Endothelial cell of umbilical vein (primary cell): Measurements from ENCODE around the gene IFIT1B. TPM values are rescaled to one million over a fixed set of nuclear protein-coding genes. Genes with fewer than 3 reads are reported as not detected.

ENCODE experiments used
- BruUV-seq: library from RNA; stranded (reverse); fragments of 400-500 nt; replicated peaks from 2 replicates; lab custom pipeline; 2021; lab: Mats Ljungman, UMichigan
- CTCF ChIA-PET: fragments of 300-600, 350-600 bp; sonication (Branson Sonifier 250); formaldehyde crosslinking; loops from one replicate; lab custom pipeline; 2021; ENCODE audit warnings: antibody characterized with exemption, inconsistent platforms; lab: Charles Lee
- POLR2A ChIA-PET: fragments of 300-600, 350-600 bp; sonication (Branson Sonifier 250); formaldehyde crosslinking; loops from one replicate; lab custom pipeline; 2021; ENCODE audit warnings: antibody characterized with exemption, inconsistent platforms; lab: Charles Lee
- DNase-seq: peaks from one replicate; pipeline ENCODE4 v3.0.0-alpha.2; 2011; ENCODE audit warnings: low read depth, low spot score
- FAIRE-seq: peaks from 2 replicates; lab custom pipeline; 2011; peaks lifted over from hg19 to GRCh38; lab: Jason Lieb, UNC
- H2AFZ ChIP-seq: 2 replicates; pipeline ENCODE4 v1.6.0; 2012; ENCODE audit warnings: low read depth, low read length, control low read depth, inconsistent platforms
- H3K27ac ChIP-seq: 2 replicates; pipeline ENCODE4 v1.5.1; 2011; ENCODE audit warnings: low read depth, mild to moderate bottlenecking, control low read depth, low read length, moderate library complexity; ENCODE audit not compliant: insufficient read depth
- H3K27me3 ChIP-seq, 2 experiments: 2 replicates each; pipeline versions ENCODE4 v1.6.0 to v1.6.1; 2011; ENCODE audit warnings: low read length in 2 of 2, mixed read lengths in 1 of 2; ENCODE audit not compliant: control insufficient read depth in 2 of 2, insufficient read depth in 2 of 2
- H3K36me3 ChIP-seq, 2 experiments: 2 replicates in 1 of 2; 3 replicates in 1 of 2; pipeline ENCODE4 v1.5.1; 2011; ENCODE audit warnings: low read length in 2 of 2, mild to moderate bottlenecking in 1 of 2, moderate library complexity in 1 of 2; ENCODE audit not compliant: control insufficient read depth in 2 of 2, insufficient read depth in 2 of 2; ENCODE audit errors: extremely low read depth in 1 of 2
- H3K4me1 ChIP-seq: 3 replicates; pipeline ENCODE4 v1.5.1; 2011; ENCODE audit warnings: mild to moderate bottlenecking, low read length; ENCODE audit not compliant: control insufficient read depth, insufficient read depth; ENCODE audit errors: extremely low read depth
- H3K4me2 ChIP-seq: 2 replicates; pipeline ENCODE4 v1.6.1; 2011; ENCODE audit warnings: low read length, control low read depth, mixed read lengths; ENCODE audit not compliant: insufficient read depth
- H3K4me3 ChIP-seq, 3 experiments: fragments of 200-600 bp in 1 of 3; sonication (generic), shearing (Covaris generic) in 1 of 3; replicated peaks in 1 of 3; 2 replicates each; pipeline ENCODE4 v1.5.1; 2011 to 2016; ENCODE audit warnings: control low read depth in 3 of 3, low read length in 3 of 3, mild to moderate bottlenecking in 2 of 3, inconsistent platforms in 1 of 3, low read depth in 1 of 3, moderate library complexity in 1 of 3; ENCODE audit not compliant: insufficient read depth in 1 of 3
- H3K79me2 ChIP-seq: 2 replicates; pipeline ENCODE4 v1.6.0; 2012; ENCODE audit warnings: low read length, inconsistent platforms; ENCODE audit not compliant: control insufficient read depth, insufficient read depth
- H3K9ac ChIP-seq: replicated peaks from 2 replicates; pipeline ENCODE3; 2011; ENCODE audit warnings: low read length, control low read depth; ENCODE audit not compliant: insufficient read depth; ENCODE audit errors: extremely low read depth
- H3K9me1 ChIP-seq: replicated peaks from 3 replicates; pipeline ENCODE4 v1.6.0; 2011; ENCODE audit warnings: mild to moderate bottlenecking, low read length; ENCODE audit not compliant: control insufficient read depth, insufficient read depth; ENCODE audit errors: extremely low read depth
- H3K9me3 ChIP-seq: replicated peaks from 2 replicates; pipeline ENCODE4 v1.5.1; 2012; ENCODE audit warnings: low read length, inconsistent platforms; ENCODE audit not compliant: control insufficient read depth, insufficient read depth
- H4K20me1 ChIP-seq: replicated peaks from 2 replicates; pipeline ENCODE3; 2011; ENCODE audit warnings: mild to moderate bottlenecking, low read length; ENCODE audit not compliant: control insufficient read depth, insufficient read depth; ENCODE audit errors: extremely low read depth
- CTCF ChIP-seq, 2 donors: IDR thresholded peaks; 1 replicate in 1 of 2; 2 replicates in 1 of 2; pipeline ENCODE4 v1.5.1; 2011; ENCODE audit warnings: low read length in 2 of 2, mild to moderate bottlenecking in 2 of 2, moderate library complexity in 2 of 2, control low read depth in 1 of 2, inconsistent platforms in 1 of 2, low read depth in 1 of 2; ENCODE audit not compliant: insufficient read depth in 1 of 2; ENCODE audit errors: extremely low read depth in 1 of 2
- EZH2 ChIP-seq: IDR thresholded peaks from 2 replicates; pipeline ENCODE4 v1.6.1; 2012; ENCODE audit warnings: borderline replicate concordance, low read depth, mild to moderate bottlenecking, moderate library complexity, low read length, inconsistent platforms; ENCODE audit not compliant: severe bottlenecking
- FOS ChIP-seq: IDR thresholded peaks from 2 replicates; pipeline ENCODE4 v1.6.1; 2011; ENCODE audit warnings: mild to moderate bottlenecking, low read length, moderate library complexity, borderline replicate concordance; ENCODE audit not compliant: insufficient read depth
- GATA2 ChIP-seq: IDR thresholded peaks from 2 replicates; pipeline ENCODE4 v1.7.0; 2011; ENCODE audit warnings: low read depth, mild to moderate bottlenecking, moderate library complexity, mixed read lengths, low read length; ENCODE audit not compliant: insufficient read length, insufficient read depth
- JUN ChIP-seq: IDR thresholded peaks from 2 replicates; pipeline ENCODE4 v1.6.1; 2011; ENCODE audit warnings: borderline replicate concordance, low read depth; ENCODE audit not compliant: insufficient read length, insufficient read depth
- MAX ChIP-seq: IDR thresholded peaks from 2 replicates; pipeline ENCODE4 v1.6.1; 2011; ENCODE audit not compliant: insufficient read depth, insufficient read length
- MYC ChIP-seq: IDR thresholded peaks from one replicate; pipeline ENCODE4 v1.6.1; 2011; ENCODE audit warnings: mild to moderate bottlenecking, low read depth, low read length
- POLR2AphosphoS5 ChIP-seq: IDR thresholded peaks from 2 replicates; pipeline ENCODE4 v1.6.1; 2012; ENCODE audit warnings: low read depth, mild to moderate bottlenecking, control low read depth, low read length, moderate library complexity; ENCODE audit not compliant: insufficient read depth
- dilution Hi-C: fragments of 300-500 bp; cut with MboI; formaldehyde crosslinking; loops from one replicate; pipeline ENCODE4 v1.15.0; 2019; ENCODE audit warnings: low sequenced_read_pairs; ENCODE audit not compliant: extremely low pct_ligation_motif_present
- intact Hi-C: fragments of 100-400 bp; cut with micrococcal nuclease; formaldehyde crosslinking; loops from one replicate; pipeline ENCODE4 v1.10.0; 2022
- polyA plus RNA-seq, 4 experiments: library from polyadenylated mRNA; depleted of rRNA in 3 of 4; stranded (reverse) in 3 of 4; unstranded in 1 of 4; fragments of >200 nt; gene quantifications; 2 replicates each; pipeline versions ENCODE4 v1.2.1 to v1.2.3, GENCODE V29; 2011 to 2012; ENCODE audit warnings: missing spikeins in 1 of 4
- total RNA-seq: library from RNA; stranded (reverse); gene quantifications from 2 replicates; pipeline ENCODE4 v1.2.3, GENCODE V29; 2021

The IFIT1B gene
- total and polyA plus RNA-seq, 2 donors (not counting 3 experiments of a cell fraction or from before 2014, with no cell fraction given), result not detected

GRCh38 chr10:89337484-89337883, 40.4 kb upstream of the IFIT1B start:
- FAIRE-seq, result peak; percentile 69
- Histone ChIP-seq H3K4me1 (peaks cover 2% of the 10 kb centered on the region), H3K9me1 (no peaks in the 10 kb centered on the region), H3K27me3 (no peaks in the 10 kb centered on the region), H3K4me3 (no peak overlapping the region), H3K79me2 (no peaks in the 10 kb centered on the region), H3K27ac (no peak overlapping the region), H3K9me3 (no peaks in the 10 kb centered on the region), H4K20me1 (no peaks in the 10 kb centered on the region), H2AFZ (no peak overlapping the region), H3K36me3 (no peaks in the 10 kb centered on the region), H3K9ac (no peak overlapping the region), H3K4me2 (no peak overlapping the region)
- BruUV-seq, result no TSS peak
- ChIA-PET CTCF (no interaction called here), POLR2A (no interaction called here)
- intact Hi-C loops, result no loop called here
- dilution Hi-C loops, result no loop called here
- TF ChIP-seq EZH2 (no peak), JUN (peak; percentile 22), MYC (no peak), FOS (peak; percentile 47), MAX (no peak), CTCF (IDR thresholded peaks at IDR 0.05; ENCODE audit: extremely low read depth in 1 of 2, insufficient read depth in 1 of 2, low read depth in 1 of 2, low read length in 2 of 2) (no peak), POLR2AphosphoS5 (no peak), GATA2 (no peak)
- peak; percentile 26 for DNase-seq
